Keratinocyte (primary cell): Measurements from ENCODE around the gene SENP5.

Source experiments
- EZH2 ChIP-seq: IDR thresholded peaks from one replicate; pipeline ENCODE4 v1.6.1; 2012; ENCODE audit warnings: inconsistent platforms, mild to moderate bottlenecking, low read length, moderate library complexity
- TF ChIP-seq, protein P1 (sequence below), 3 experiments: IDR thresholded peaks in 1 of 3; conservative IDR thresholded peaks in 1 of 3; optimal IDR thresholded peaks in 1 of 3; 2 replicates in 2 of 3; 3 replicates in 1 of 3; pipeline versions ENCODE3 to v1.5.1; 2011; ENCODE audit warnings: low read length in 3 of 3, mild to moderate bottlenecking in 3 of 3, moderate library complexity in 2 of 3, control low read depth in 1 of 3, inconsistent platforms in 1 of 3; ENCODE audit not compliant: insufficient read depth in 2 of 3; ENCODE audit errors: extremely low read depth in 1 of 3

DNA sequence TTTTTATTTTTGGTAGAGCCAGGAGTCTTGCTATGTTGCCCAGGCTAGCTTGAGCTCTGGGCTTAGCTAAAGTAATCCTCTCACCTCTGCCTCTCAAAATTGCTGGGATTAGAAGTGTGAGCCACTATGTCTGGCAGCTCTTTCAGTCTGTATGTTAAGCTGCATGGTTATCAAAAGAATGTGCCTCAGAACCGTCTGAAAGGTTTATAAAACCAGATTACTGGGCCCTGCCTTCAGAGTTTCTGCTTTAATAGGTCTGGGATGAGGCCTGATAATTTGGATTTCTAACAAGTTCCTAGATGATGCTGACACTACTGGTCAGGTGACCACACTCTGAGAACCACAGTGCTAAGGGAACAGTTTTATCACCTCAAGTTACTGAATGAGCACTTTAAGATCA is 34.6 kb downstream of the SENP5 start:
- TF ChIP-seq, protein P1, sequence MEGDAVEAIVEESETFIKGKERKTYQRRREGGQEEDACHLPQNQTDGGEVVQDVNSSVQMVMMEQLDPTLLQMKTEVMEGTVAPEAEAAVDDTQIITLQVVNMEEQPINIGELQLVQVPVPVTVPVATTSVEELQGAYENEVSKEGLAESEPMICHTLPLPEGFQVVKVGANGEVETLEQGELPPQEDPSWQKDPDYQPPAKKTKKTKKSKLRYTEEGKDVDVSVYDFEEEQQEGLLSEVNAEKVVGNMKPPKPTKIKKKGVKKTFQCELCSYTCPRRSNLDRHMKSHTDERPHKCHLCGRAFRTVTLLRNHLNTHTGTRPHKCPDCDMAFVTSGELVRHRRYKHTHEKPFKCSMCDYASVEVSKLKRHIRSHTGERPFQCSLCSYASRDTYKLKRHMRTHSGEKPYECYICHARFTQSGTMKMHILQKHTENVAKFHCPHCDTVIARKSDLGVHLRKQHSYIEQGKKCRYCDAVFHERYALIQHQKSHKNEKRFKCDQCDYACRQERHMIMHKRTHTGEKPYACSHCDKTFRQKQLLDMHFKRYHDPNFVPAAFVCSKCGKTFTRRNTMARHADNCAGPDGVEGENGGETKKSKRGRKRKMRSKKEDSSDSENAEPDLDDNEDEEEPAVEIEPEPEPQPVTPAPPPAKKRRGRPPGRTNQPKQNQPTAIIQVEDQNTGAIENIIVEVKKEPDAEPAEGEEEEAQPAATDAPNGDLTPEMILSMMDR (optimal IDR thresholded peaks at IDR 0.05 in 1 of 3, IDR thresholded peaks at IDR 0.05 in 1 of 3, conservative IDR thresholded peaks at IDR 0.05 in 1 of 3; ENCODE audit: extremely low read depth in 1 of 3, insufficient read depth in 2 of 3, low read length in 3 of 3) = no peak
- TF ChIP-seq EZH2 = no peak
